ENCODE measurements around the gene JAKMIP2.

DNA sequence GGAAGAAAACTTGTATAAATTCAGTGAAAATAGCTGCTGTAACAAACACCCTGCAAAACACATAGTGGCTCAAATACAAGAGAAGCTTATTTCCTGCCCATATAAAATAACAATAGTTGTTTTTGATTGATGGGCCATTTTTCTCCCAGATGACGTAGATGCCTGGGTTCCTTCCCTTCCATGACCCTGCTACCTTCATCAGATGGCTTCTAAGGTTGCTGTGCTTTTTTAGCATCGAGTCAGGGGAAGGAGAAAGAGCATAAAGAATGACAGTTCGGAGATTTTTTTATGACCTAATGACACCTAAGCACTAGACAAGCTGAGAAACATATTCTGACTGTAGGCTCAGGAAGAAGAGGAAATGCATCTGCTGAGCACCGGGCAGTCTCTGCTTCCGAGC, 238.0 kb downstream of the JAKMIP2 start:
- TF ChIP-seq EZH2 (IDR thresholded peaks at IDR 0.05; ENCODE audit: borderline replicate concordance, insufficient read depth, low read length, poor library complexity, severe bottlenecking): no peak
- TF ChIP-seq, protein P1, sequence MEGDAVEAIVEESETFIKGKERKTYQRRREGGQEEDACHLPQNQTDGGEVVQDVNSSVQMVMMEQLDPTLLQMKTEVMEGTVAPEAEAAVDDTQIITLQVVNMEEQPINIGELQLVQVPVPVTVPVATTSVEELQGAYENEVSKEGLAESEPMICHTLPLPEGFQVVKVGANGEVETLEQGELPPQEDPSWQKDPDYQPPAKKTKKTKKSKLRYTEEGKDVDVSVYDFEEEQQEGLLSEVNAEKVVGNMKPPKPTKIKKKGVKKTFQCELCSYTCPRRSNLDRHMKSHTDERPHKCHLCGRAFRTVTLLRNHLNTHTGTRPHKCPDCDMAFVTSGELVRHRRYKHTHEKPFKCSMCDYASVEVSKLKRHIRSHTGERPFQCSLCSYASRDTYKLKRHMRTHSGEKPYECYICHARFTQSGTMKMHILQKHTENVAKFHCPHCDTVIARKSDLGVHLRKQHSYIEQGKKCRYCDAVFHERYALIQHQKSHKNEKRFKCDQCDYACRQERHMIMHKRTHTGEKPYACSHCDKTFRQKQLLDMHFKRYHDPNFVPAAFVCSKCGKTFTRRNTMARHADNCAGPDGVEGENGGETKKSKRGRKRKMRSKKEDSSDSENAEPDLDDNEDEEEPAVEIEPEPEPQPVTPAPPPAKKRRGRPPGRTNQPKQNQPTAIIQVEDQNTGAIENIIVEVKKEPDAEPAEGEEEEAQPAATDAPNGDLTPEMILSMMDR (IDR thresholded peaks at IDR 0.05; ENCODE audit: poor library complexity, severe bottlenecking): no peak
